ENCODE data around the gene GNPDA1. TPM values are rescaled to one million over a fixed set of nuclear protein-coding genes. Genes with fewer than 3 reads are reported as not detected.

GNPDA1 gene
- total RNA-seq, 1 experiment from 2014 or later: 36.1 TPM

DNA sequence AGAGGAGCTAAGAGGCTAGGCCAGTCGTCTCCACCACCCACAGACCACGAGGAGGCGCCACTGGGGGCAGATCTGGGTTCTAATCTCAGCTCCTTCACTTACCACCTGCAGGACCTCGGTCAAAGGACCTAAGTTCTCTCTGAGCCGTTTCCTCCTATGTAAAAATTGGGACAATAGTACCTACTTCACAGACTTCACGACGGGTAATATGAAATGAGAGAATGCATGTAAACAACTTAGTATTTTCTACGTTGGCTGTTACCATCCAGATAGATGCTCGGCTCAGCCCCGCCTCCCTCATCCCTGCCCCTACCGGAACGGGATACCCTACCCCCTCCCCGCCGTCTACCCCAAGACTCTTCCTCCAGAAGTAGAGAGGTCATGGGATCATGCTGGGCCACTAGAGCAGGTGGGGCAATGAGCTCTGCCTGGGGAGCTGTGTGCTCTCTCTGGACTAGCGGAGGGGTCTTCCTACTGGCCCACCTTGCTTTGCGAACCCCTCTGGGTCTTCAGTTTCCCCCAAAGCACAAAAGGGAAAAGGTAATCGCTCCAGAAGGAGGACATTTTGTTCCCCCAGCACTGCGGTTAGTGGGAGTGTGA is 541 bp downstream of the GNPDA1 start:
- Mint-ChIP-seq H3K27me3 (ENCODE audit: insufficient read depth, unreplicated experiment) (no peaks in the 10 kb centered on the region), H3K9me3 (ENCODE audit: unreplicated experiment) (no peaks in the 10 kb centered on the region), H3K4me1 (ENCODE audit: insufficient read depth, unreplicated experiment) (peaks cover 35% of the 10 kb centered on the region), H3K36me3 (ENCODE audit: insufficient read depth, unreplicated experiment) (peaks cover 34% of the 10 kb centered on the region), H3K27ac (ENCODE audit: low read depth, unreplicated experiment) (peak overlapping the region; percentile 82), H3K4me3 (ENCODE audit: unreplicated experiment) (peak overlapping the region; percentile 82)
- peak; percentile 64 for DNase-seq (ENCODE audit: unreplicated experiment)
- CTCF ChIA-PET: interaction anchor here (0.5 to 18.8 kb wide), 21 partner anchors 9 to 355 kb away, joined by 3 to 186 read pairs (median 4); partner anchors contain the start of gene RNF14
- TSS peak; percentile 62 for BruUV-seq (replicated peaks)
- POLR2A ChIA-PET: interaction anchor here (0.6 to 7.2 kb wide), 23 partner anchors 10 to 499 kb away, joined by 3 to 98 read pairs (median 4); partner anchors contain the start of genes NDFIP1, RNF14 and SPRY4
- intact Hi-C loops (cut with micrococcal nuclease): loop anchor here (1.0 kb wide), 1 partner anchor 132 kb away; no protein-coding TSS in a partner anchor
- TF ChIP-seq, protein P1, sequence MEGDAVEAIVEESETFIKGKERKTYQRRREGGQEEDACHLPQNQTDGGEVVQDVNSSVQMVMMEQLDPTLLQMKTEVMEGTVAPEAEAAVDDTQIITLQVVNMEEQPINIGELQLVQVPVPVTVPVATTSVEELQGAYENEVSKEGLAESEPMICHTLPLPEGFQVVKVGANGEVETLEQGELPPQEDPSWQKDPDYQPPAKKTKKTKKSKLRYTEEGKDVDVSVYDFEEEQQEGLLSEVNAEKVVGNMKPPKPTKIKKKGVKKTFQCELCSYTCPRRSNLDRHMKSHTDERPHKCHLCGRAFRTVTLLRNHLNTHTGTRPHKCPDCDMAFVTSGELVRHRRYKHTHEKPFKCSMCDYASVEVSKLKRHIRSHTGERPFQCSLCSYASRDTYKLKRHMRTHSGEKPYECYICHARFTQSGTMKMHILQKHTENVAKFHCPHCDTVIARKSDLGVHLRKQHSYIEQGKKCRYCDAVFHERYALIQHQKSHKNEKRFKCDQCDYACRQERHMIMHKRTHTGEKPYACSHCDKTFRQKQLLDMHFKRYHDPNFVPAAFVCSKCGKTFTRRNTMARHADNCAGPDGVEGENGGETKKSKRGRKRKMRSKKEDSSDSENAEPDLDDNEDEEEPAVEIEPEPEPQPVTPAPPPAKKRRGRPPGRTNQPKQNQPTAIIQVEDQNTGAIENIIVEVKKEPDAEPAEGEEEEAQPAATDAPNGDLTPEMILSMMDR (IDR thresholded peaks at IDR 0.05; ENCODE audit: unreplicated experiment): peak; percentile 55

DNA sequence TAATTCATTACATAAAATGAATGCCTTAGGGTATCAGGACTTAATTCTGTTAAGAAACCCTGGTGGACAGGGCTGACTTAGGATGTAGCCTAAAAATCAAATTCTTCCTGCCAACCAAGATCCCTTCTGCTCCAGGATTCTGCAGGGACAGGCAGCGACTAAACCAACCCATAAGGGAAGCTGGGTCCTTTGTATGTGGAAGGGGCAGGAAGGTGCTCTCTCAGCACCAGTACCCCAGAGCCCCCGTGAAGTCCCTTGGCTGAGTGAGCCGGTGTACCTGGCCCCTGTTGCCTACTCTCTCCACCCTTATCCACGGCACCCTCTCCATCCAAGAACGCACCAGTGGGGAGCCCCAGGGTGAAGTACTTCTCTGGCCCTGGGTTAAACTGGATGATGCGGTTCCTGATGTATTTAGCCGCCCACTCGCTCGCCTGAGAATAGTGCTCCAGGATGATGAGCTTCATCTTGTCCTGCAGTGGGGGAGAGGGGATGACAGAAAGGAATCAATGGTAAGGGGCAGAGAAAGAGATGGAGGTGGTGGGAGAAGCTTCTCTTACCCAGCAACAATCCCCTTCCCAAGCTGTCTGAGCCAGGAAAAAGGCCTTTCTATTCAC is 1.1 kb downstream of the GNPDA1 start:
- H3K9me3 Mint-ChIP-seq (ENCODE audit: unreplicated experiment): no peaks in the 10 kb centered on the region
- no TSS peak for BruUV-seq (replicated peaks)
- H3K27ac Mint-ChIP-seq (ENCODE audit: low read depth, unreplicated experiment): peak overlapping the region; percentile 82
- intact Hi-C loops (cut with micrococcal nuclease): loop anchor here (1.0 kb wide), 1 partner anchor 133 kb away; no protein-coding TSS in a partner anchor
- ChIA-PET CTCF (interaction anchor here (0.5 to 18.8 kb wide), 18 partner anchors 8 to 701 kb away, joined by 3 to 186 read pairs (median 4); partner anchors contain the start of gene RNF14), POLR2A (interaction anchor here (0.6 to 7.2 kb wide), 13 partner anchors 9 to 133 kb away, joined by 3 to 98 read pairs (median 34); partner anchors contain the start of genes NDFIP1 and RNF14)
- no peaks in the 10 kb centered on the region for H3K27me3 Mint-ChIP-seq (ENCODE audit: insufficient read depth, unreplicated experiment)
- TF ChIP-seq, protein P1 (IDR thresholded peaks at IDR 0.05; ENCODE audit: unreplicated experiment): no peak
- H3K4me3 Mint-ChIP-seq (ENCODE audit: unreplicated experiment): peak overlapping the region; percentile 82
- no peak for DNase-seq (ENCODE audit: unreplicated experiment)
- H3K36me3 Mint-ChIP-seq (ENCODE audit: insufficient read depth, unreplicated experiment): peaks cover 40% of the 10 kb centered on the region
- H3K4me1 Mint-ChIP-seq (ENCODE audit: insufficient read depth, unreplicated experiment): peaks cover 35% of the 10 kb centered on the region

- TF ChIP-seq, protein P1 (IDR thresholded peaks at IDR 0.05; ENCODE audit: unreplicated experiment): no peak
- intact Hi-C loops (cut with micrococcal nuclease): no loop called here
Observed at GRCh38 chr5:142009886-142010285, 2.9 kb downstream of the GNPDA1 start.

DNA sequence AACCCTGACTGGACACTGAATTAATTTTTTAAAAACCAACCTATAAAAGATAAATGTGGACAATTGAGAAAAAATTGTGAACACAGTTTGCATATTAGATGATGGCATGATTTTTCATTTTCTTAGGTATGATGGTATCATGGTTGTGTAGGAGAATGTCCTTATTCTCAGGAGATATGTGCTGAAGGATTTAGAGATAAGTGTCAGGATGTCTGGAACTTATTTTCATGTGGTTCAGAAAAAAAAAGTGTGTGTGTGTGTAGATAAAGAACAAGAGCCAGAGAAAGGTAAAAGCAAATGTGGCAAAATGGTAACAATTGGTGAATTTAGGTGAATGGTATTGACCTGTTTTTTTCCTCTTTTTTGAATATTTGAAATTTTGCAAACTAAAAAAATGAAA is 4.0 kb downstream of the GNPDA1 start:
- no TSS peak for BruUV-seq (replicated peaks)

More at GRCh38 chr5:142009886-142010285, 2.9 kb downstream of the GNPDA1 start:
- H3K36me3 Mint-ChIP-seq (ENCODE audit: insufficient read depth, unreplicated experiment): peaks cover 57% of the 10 kb centered on the region
- no peaks in the 10 kb centered on the region for H3K9me3 Mint-ChIP-seq (ENCODE audit: unreplicated experiment)
- DNase-seq (ENCODE audit: unreplicated experiment): no peak
- no peak overlapping the region for H3K4me3 Mint-ChIP-seq (ENCODE audit: unreplicated experiment)
- peaks cover 20% of the 10 kb centered on the region for H3K4me1 Mint-ChIP-seq (ENCODE audit: insufficient read depth, unreplicated experiment)
- BruUV-seq (replicated peaks): no TSS peak
- H3K27me3 Mint-ChIP-seq (ENCODE audit: insufficient read depth, unreplicated experiment): no peaks in the 10 kb centered on the region
- ChIA-PET CTCF (interaction anchor here (0.6 to 18.8 kb wide), 10 partner anchors 10 to 744 kb away, joined by 3 to 186 read pairs (median 4); no protein-coding TSS in a partner anchor), POLR2A (interaction anchor here (0.8 to 1.2 kb wide), 3 partner anchors 15 to 41 kb away, joined by 4 read pairs; partner anchors contain the start of gene RNF14)
- no peak overlapping the region for H3K27ac Mint-ChIP-seq (ENCODE audit: low read depth, unreplicated experiment)

More for the DNA sequence above, 4.0 kb downstream of the GNPDA1 start:
- ChIA-PET CTCF (interaction anchor here (0.6 to 18.8 kb wide), 5 partner anchors 11 to 182 kb away, joined by 3 to 186 read pairs (median 4); no protein-coding TSS in a partner anchor), POLR2A (no interaction called here)
- TF ChIP-seq, protein P1 (IDR thresholded peaks at IDR 0.05; ENCODE audit: unreplicated experiment): no peak
- intact Hi-C loops (cut with micrococcal nuclease): no loop called here
- Mint-ChIP-seq H3K4me1 (ENCODE audit: insufficient read depth, unreplicated experiment) (peaks cover 20% of the 10 kb centered on the region), H3K36me3 (ENCODE audit: insufficient read depth, unreplicated experiment) (peaks cover 67% of the 10 kb centered on the region), H3K27me3 (ENCODE audit: insufficient read depth, unreplicated experiment) (no peaks in the 10 kb centered on the region), H3K27ac (ENCODE audit: low read depth, unreplicated experiment) (no peak overlapping the region), H3K4me3 (ENCODE audit: unreplicated experiment) (no peak overlapping the region), H3K9me3 (ENCODE audit: unreplicated experiment) (no peaks in the 10 kb centered on the region)
- no peak for DNase-seq (ENCODE audit: unreplicated experiment)

All from MCF 10A (cell line).